ENCODE results near the gene PKP1. TPM values are rescaled to one million over a fixed set of nuclear protein-coding genes. Genes with fewer than 3 reads are reported as not detected.

Gene PKP1
- total and polyA plus RNA-seq, 10 of the 15 experiments (the other 5 are each of a cell fraction or from before 2014, with no cell fraction given), result 0.03 TPM; not detected in 9

GRCh38 chr1:201361652-201362504 is 78.6 kb downstream of the PKP1 start (continued):
- TF ChIP-seq ZNF687 (IDR thresholded peaks at IDR 0.05) (no peak), ZBTB4 (CRISPR knock-in tag; IDR thresholded peaks at IDR 0.05) (no peak), CTCF (IDR thresholded peaks at IDR 0.05 in 2 of 3, conservative IDR thresholded peaks at IDR 0.05 in 1 of 3; ENCODE audit: control insufficient read depth in 2 of 3, extremely low read depth in 1 of 3, insufficient read depth in 1 of 3, low read depth in 3 of 3, low read length in 3 of 3) (peak; percentile 71 to 85 (median 80)), TCF12 (IDR thresholded peaks at IDR 0.05; ENCODE audit: low read depth, low read length) (no peak), PKNOX1 (IDR thresholded peaks at IDR 0.05) (no peak), CEBPB (IDR thresholded peaks at IDR 0.05; ENCODE audit: borderline replicate concordance in 1 of 2, low read depth in 2 of 2, low read length in 2 of 2) (no peak), POLR2AphosphoS2 (IDR thresholded peaks at IDR 0.05; ENCODE audit: low read depth, low read length) (no peak), ZNF24 (IDR thresholded peaks at IDR 0.05) (no peak), RAD21 (IDR thresholded peaks at IDR 0.05; ENCODE audit: insufficient read depth, low read depth, low read length) (peak; percentile 71), NBN (IDR thresholded peaks at IDR 0.05) (no peak), RELB (IDR thresholded peaks at IDR 0.05; ENCODE audit: low read depth) (no peak), SUZ12 (IDR thresholded peaks at IDR 0.05; ENCODE audit: unreplicated experiment) (no peak), RUNX3 (IDR thresholded peaks at IDR 0.05; ENCODE audit: low read length) (no peak)
